Upper lobe of left lung (tissue), 4 donors: ENCODE measurements around the gene WIPF1.

Source experiments
- EP300 ChIP-seq, 4 donors: sonication (generic); formaldehyde crosslinking; IDR thresholded peaks; one replicate each; pipeline ENCODE4 v1.5.1; 2017; ENCODE audit warnings: antibody characterized with exemption in 4 of 4, control low read depth in 2 of 4
- POLR2A ChIP-seq, 4 donors: fragments of 450-650 bp; IDR thresholded peaks; one replicate each; pipeline ENCODE4 v1.5.1; 2016 to 2017; ENCODE audit warnings: antibody characterized with exemption in 4 of 4, mild to moderate bottlenecking in 2 of 4
- TF ChIP-seq, protein P1 (sequence below), 6 experiments: fragments of 450-650 bp in 4 of 6; fragments of 200-600 bp in 2 of 6; sonication (generic) in 2 of 6; IDR thresholded peaks; one replicate each; pipeline ENCODE4 v1.5.1; 2016 to 2019; ENCODE audit warnings: antibody characterized with exemption in 6 of 6

DNA sequence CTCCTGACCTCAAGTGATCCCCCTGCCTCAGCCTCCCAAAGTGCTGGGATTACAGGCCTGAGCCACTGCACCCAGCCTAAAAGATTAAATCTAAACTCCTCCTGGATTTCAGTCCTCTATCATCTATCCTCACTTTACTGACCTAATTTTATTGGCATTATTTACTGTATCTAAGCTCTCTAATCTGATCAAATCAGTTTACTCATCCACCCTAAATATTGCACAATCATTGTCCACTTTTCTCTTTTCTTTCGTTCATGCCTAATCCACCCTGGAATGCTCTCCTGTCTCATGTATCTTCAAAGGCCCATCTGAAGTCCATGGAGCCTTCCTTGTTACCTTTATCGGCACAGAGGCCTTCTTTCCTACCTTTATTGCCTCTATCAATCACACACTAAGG, 79.2 kb downstream of the WIPF1 start:
- no peak for TF ChIP-seq POLR2A (IDR thresholded peaks at IDR 0.05)
- TF ChIP-seq, protein P1, sequence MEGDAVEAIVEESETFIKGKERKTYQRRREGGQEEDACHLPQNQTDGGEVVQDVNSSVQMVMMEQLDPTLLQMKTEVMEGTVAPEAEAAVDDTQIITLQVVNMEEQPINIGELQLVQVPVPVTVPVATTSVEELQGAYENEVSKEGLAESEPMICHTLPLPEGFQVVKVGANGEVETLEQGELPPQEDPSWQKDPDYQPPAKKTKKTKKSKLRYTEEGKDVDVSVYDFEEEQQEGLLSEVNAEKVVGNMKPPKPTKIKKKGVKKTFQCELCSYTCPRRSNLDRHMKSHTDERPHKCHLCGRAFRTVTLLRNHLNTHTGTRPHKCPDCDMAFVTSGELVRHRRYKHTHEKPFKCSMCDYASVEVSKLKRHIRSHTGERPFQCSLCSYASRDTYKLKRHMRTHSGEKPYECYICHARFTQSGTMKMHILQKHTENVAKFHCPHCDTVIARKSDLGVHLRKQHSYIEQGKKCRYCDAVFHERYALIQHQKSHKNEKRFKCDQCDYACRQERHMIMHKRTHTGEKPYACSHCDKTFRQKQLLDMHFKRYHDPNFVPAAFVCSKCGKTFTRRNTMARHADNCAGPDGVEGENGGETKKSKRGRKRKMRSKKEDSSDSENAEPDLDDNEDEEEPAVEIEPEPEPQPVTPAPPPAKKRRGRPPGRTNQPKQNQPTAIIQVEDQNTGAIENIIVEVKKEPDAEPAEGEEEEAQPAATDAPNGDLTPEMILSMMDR (IDR thresholded peaks at IDR 0.05), result no peak
- TF ChIP-seq EP300 (IDR thresholded peaks at IDR 0.05), result no peak
